Retina (tissue), 1 donor: ENCODE measurements around the gene PRODH2.
A peak's percentile ranks its signal among the peaks of the same experiment; 100 is the strongest.

ENCODE experiments used
- DNase-seq: peaks from one replicate; pipeline ENCODE4 v3.0.0-alpha.2; 2016

The PRODH2 gene, protein sequence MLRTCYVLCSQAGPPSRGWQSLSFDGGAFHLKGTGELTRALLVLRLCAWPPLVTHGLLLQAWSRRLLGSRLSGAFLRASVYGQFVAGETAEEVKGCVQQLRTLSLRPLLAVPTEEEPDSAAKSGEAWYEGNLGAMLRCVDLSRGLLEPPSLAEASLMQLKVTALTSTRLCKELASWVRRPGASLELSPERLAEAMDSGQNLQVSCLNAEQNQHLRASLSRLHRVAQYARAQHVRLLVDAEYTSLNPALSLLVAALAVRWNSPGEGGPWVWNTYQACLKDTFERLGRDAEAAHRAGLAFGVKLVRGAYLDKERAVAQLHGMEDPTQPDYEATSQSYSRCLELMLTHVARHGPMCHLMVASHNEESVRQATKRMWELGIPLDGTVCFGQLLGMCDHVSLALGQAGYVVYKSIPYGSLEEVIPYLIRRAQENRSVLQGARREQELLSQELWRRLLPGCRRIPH

DNA sequence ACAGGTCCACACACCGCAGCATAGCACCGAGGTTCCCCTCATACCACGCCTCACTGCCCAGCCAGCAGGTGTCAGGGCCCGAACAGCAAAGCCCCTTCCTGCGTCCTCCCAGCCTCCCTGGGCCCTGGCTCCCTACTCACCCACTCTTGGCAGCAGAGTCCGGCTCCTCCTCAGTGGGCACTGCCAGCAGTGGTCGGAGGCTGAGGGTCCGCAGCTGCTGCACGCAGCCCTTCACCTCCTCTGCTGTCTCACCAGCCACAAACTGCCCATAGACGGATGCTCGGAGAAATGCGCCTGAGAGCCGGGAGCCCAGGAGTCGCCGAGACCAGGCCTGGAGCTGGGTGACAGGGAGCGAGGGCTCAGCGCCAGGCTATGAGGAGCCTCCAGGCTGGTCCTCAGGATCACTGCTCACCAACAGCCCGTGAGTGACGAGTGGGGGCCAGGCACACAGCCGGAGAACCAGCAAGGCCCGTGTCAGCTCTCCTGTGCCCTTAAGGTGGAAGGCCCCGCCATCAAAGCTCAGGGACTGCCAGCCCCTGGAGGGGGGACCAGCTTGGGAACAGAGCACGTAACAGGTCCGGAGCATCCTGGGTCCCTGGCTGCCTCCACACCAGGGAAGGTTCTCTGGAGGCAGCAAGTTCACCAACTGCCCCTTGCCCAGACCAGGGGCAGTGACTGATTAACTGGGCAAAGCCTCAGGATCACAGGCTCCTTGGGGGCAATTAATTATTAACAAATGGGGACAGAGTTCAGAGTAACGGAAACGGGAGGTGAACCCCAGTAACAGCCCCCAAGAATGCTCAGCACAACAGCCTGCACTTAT, at the start of gene PRODH2:
TSS of gene PRODH2 (minus strand) at position 626 of the 823 bp plus-strand sequence. CDS start at position 586, 40 bp downstream.
- no peak for DNase-seq

DNA sequence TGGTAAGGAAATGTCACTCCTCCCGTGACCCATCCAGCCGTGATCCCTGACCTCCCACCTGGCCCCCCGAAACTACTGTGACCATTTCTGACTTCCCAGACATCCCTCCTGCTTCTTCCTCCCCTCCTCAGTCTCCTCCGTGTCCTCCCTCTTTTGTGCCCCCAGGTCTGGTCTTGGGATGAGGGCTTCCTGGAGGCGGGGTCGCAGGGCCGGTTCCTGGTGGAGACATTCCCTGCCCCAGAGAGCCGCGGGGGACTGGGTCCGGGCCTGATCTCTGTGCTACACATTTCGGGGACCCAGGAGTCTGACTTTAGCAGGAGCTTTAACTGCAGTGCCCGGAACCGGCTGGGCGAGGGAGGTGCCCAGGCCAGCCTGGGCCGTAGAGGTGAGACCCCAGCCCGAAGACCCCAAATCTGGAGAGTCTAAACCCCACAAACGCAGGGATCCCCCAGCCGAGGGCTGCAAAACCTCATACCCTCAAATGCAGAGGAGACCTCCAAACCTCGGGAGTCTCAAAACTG, 49.1 kb upstream of the PRODH2 start:
- no peak for DNase-seq

GRCh38 chr19:35860818-35861639, 48.4 kb upstream of the PRODH2 start:
- peak; percentile 72 for DNase-seq

- no peak for DNase-seq
These were observed 47.8 kb upstream of the PRODH2 start for GRCh38 chr19:35860436-35860817.

DNA sequence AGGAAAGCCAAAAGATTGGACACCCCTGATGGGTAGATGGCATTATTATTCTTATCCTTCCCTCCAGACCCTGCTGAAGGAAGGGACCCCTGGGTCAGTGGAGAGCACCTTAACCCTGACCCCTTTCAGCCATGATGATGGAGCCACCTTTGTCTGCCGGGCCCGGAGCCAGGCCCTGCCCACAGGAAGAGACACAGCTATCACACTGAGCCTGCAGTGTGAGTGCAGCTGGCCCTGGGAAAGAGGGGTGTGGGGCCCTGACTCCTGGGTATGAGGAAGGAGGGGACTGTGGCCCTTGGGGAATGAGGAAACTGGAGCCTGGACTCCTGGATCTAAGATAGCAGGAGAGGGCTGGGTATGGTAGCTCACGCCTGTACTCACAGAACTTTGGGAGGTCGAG, 46.8 kb upstream of the PRODH2 start:
- no peak for DNase-seq

DNA sequence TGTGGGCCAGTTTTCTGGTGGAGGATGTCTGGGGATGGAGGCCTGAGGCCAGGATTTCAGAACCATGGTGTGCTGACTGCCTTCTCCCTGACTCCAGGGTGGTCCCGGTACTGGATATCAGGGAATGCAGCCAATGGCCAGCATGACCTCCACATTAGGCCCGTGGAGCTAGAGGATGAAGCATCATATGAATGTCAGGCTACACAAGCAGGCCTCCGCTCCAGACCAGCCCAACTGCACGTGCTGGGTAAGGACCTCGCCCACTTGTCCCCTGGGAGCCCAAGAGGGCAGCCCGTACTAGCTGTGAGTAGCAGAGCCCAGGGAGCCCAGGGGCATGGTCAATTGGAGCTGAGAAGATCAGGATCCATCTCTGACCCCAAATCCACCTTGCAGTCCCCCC, 45.7 kb upstream of the PRODH2 start:
- DNase-seq, result no peak

- DNase-seq, result peak; percentile 91
These were observed 44.0 kb upstream of the PRODH2 start, which contains the start of gene KIRREL2 for GRCh38 chr19:35856546-35857149. KIRREL2 (plus strand) TSS chr19:35856911; CDS start chr19:35857120, 209 bp downstream.

- no peak for DNase-seq
These were observed 40.6 kb upstream of the PRODH2 start for GRCh38 chr19:35853038-35853756.

GRCh38 chr19:35852029-35852780, 39.6 kb upstream of the PRODH2 start, which contains the start of gene NPHS1:
NPHS1 (minus strand) TSS chr19:35852504; CDS start chr19:35851837, 667 bp downstream.
- DNase-seq, result peak; percentile 37

DNA sequence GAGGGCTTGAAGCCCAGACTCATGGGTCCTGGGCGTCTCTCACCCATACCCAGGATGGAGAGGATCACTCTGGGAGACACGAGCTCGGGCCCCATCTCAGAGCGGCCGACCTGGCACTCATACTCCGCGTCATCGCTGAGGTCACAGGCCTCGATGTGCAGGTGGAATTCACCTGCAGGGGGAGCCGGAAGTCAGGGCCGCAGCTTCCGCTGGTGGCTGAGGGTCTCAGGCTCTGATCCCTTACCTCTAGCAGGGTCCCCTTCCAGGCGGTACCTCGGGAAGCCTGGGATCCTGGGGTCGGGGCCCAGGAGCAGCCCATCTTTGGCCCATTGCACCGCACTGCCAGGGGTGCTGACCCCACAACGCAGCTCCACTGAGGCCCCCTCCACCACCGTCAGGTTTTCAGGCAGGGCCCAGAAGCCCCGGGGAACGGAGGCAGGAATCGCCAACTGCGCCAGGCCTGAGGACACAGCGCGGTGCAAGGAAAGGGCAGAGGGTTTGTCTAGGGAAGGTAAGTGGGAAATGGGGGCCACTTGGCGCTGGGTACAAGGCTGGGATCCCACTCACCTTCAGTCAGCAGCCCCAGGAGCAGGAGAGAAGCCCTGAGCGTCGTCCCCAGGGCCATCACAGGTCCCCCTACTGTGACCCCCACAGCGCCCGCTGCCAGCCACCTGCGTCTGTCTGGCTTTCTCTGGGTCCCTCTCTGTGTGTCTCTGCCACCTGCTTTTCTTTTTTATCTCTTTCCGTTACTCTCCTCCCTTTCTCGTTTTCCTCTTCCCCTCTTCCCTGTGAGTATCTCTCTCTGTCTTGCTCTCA, 38.8 kb upstream of the PRODH2 start:
- no peak for DNase-seq

DNA sequence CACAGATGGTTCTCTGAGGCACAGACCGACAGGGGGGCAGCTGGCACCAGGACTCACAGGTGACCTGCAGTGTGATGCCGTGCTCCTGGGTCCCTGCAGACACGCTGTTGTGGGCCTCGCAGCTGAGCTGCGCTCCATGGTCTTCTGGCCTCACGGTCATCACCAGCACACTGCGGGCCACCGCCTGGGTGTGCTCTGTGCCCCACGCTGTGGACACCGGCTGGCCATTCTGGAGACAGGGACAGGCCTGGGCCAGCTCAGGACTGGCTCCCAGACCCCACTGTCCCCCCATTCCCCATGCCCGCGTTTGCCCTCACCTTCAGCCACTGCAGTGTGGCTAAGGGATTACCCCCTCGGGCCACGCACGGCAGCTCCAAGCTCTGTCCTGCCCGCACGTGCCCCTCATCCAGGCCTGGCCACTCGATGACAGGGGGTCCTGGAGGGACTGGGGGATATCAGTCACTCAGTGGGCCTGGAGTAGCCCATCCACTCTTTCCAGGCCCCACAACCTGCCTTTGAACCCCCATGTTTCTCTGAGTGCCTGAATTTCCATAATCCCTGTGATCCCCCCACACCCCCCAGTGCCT, 36.4 kb upstream of the PRODH2 start:
- no peak for DNase-seq

DNA sequence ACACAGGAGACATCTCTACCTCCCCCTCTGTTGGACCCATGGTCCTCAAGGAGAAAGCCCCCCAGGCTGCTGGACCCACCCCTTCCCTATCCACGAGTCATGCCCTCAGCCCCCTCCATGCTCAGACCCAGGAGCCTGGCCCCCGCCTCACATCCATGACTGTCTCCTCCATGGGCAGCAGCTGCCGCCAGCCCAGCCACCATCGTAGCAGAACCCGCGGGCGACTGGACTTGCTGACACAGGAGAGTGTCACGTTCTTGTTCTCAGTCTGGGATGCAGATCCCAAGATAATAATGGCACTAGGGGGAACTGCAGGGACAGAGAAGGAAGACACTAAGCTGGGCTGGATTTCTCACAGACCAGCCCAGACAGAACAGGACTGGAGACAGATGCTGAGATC, 35.8 kb upstream of the PRODH2 start:
- no peak for DNase-seq

DNA sequence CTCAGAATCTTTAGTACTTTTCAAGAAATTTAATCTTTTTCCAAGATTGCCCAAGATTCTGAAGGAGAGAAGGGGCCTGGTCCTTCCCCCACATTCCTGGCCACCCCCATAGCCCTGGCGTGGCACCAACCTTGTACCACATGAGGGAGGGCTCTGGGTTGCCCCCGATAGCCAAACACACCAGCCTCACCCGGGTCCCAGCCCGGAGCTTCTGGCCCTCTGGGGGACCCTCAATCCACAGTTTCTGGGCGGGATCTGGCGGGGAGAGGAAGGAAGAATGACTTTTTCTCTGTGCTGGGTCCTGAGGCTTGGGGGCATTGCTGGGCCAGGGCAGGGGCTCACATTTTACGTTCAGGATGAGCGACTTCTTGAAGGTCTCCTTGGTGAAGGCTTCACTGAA, 35.3 kb upstream of the PRODH2 start:
- no peak for DNase-seq

DNA sequence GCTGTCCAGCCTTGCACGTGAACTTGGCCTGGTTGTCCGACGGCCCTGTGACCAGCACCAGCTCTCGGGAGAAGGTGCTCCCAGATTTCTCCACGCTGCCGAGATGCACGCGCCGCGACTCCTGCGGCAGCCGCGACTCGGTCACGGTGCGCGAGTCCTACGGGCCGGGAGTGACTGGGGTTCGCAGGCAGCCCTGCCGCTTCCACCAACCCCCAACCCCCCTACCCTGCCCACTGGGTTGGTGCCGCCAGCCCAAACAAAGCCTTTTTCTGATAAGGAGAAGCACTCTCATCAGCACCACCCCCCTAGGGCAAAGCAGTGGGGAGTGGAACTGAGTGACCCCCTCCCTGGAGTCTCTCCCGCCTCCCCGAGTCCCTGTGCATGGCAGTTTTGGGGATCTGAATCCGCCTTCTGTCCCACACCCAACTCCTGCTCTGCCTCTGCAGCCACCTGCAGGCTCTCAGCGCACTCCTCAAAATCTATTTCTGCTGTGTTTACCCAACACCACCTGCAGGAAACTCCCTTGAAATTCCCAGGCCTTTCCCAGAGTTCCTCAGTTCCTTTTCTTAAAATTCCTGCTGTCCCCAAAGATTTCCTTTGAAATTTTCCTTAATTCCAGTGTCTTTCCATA, 33.5 kb upstream of the PRODH2 start:
- no peak for DNase-seq

DNA sequence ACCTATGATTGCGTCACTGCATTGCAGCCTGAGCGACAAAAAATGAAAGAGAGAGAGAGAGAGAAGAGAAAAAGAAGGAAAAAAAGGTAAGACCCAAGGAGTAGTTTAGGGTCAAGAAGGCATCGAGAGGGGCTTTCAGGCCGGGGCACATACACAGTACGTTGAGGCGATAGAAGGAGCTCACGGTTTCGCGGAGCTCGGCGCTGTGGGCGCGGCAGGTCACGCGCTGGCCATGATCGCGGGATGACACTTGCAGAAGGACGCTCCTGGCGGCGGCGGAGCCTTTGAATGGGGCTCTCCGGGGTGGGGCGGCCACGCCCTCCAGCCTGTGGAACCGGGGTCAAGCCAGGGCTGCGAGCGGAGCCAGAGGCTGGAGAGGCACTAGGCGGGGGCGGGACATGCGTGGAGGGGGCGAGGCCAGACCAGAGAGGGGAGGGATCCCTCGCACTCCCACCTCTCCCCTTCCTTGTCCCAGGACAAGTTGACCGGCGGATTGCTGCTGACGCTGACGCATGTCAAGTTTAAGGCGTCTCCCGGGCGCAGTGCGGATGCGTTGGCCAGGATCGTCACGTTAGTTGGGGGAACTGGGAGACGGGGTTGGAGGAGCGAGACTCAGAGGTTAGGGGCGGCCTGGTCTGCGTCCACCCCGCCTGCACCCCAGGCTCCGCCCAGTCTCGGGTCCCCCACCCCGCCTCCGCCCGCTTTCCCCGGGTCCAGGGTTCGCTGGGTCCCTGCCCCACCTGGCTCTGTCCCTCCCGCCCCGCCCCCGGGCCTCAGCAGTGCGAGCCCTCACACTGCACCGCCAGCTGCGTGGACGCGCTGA, 32.8 kb upstream of the PRODH2 start:
- peak; percentile 28 for DNase-seq

DNA sequence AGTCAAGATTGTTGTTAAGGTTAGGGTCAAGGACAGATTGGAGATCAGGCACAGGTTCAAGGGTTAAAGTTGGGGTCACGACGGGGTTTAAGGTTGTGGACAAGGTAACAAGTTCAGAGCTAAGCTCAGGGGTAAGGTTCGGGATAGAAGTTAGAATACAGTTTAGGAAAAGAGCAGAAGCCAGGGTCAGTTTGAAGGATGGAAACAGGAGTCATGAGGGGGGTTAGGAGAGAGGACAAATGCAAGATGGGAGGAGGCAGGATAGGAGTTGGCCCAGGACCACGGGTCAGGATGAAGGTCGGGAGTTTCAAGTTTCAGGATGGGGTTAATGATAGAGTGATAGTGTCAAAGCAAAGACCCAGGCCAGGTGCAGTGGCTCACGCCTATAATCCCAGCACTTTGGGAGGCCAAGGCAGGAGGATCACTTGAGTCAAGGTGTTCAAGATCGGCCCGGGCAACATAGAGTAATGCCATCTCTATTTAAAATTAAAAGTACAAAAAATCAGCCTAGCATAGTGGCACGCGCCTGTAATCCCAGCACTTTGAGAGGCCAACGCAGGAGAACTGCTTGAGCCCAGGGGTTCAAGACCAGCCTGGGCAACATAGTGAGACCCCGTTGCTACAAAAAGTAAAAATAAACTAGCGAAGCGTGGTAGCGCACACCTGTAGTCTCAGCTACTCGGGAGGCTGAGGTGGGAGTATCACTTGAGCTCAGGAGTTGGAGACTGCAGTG, 32.0 kb upstream of the PRODH2 start:
- DNase-seq, result no peak
